H1 (cell line): ENCODE results near the gene KDF1.
A peak's percentile ranks its signal among the peaks of the same experiment; 100 is the strongest.

Experiments used
- CTCF ChIP-seq, 3 experiments: IDR thresholded peaks; 1 replicate in 2 of 3; 2 replicates in 1 of 3; pipeline versions ENCODE4 v1.5.1 to v1.6.1; 2011; ENCODE audit warnings: low read length in 3 of 3, mild to moderate bottlenecking in 3 of 3, inconsistent platforms in 2 of 3, low read depth in 1 of 3, moderate library complexity in 1 of 3; ENCODE audit not compliant: insufficient read depth in 1 of 3; ENCODE audit errors: control extremely low read depth in 1 of 3
- EP300 ChIP-seq, 2 experiments: IDR thresholded peaks; 1 replicate in 1 of 2; 2 replicates in 1 of 2; pipeline ENCODE4 v1.6.1; 2011 to 2012; ENCODE audit warnings: low read depth in 2 of 2, low read length in 2 of 2, mild to moderate bottlenecking in 2 of 2, borderline replicate concordance in 1 of 2, inconsistent platforms in 1 of 2, moderate library complexity in 1 of 2
- POLR2A ChIP-seq, 2 experiments: IDR thresholded peaks; 1 replicate in 1 of 2; 2 replicates in 1 of 2; pipeline ENCODE4 v1.6.1; 2011; ENCODE audit warnings: low read depth in 2 of 2, low read length in 2 of 2, mild to moderate bottlenecking in 2 of 2; ENCODE audit errors: control extremely low read depth in 1 of 2
- SRF ChIP-seq: IDR thresholded peaks from 2 replicates; pipeline ENCODE4 v1.6.1; 2011; ENCODE audit warnings: mild to moderate bottlenecking, low read depth, low read length, moderate library complexity
- USF2 ChIP-seq: IDR thresholded peaks from 2 replicates; pipeline ENCODE4 v1.6.1; 2011; ENCODE audit warnings: low read length, improper control_type of control experiment

DNA sequence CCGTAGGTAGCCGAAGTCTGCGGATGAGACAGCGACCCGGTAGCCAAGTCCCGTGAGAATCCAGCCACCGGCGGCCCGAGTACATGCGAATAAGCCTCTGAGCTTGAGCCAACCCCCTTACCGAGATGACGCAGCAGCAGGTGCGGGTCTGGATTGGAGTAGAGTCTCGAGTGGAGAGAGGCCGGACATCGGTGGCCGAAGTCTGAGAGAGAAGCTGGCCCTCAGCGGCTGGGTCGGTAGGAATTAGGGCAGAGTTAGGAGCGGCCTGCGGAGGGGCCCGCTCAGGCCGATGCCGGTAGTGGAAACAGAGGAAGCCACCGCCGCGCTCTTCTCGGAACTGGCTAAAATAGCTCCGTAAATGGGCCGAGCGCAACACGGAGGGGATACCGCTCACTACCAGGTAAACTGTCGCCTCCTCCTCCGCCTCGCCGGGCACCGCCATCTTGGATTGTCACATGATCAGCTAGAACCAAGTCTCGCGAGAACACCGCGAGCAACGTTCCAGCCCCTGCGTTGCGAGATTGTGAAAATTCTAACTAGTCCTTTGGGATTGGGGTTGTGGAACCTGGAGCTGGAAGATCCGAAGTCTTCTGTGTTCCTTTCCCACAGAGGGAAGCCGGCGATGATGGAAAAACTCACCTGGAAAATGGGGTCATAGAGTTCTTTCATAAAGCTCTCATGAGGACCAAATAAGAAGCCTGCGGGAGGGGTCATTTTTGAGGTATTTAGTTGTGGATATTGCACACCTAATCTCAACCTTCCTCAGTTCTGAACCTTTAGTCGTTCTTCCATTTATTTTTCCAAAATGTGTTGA, 60.1 kb downstream of the KDF1 start, which contains the start of gene GPATCH3:
- TF ChIP-seq CTCF (IDR thresholded peaks at IDR 0.05; ENCODE audit: control extremely low read depth in 1 of 3, insufficient read depth in 1 of 3, low read depth in 1 of 3, low read length in 3 of 3) (no peak), USF2 (peak; percentile 92), POLR2A (IDR thresholded peaks at IDR 0.05; ENCODE audit: control extremely low read depth in 1 of 2, low read depth in 2 of 2, low read length in 2 of 2) (peak; percentile 89 to 98), EP300 (IDR thresholded peaks at IDR 0.05; ENCODE audit: borderline replicate concordance in 1 of 2, low read depth in 2 of 2, low read length in 2 of 2) (no peak), SRF (no peak)
